Esophagus squamous epithelium (tissue), 5 donors: ENCODE data around the gene HES4. TPM values are rescaled to one million over a fixed set of nuclear protein-coding genes. Genes with fewer than 3 reads are reported as not detected.

ENCODE experiments used
- DNase-seq: peaks from one replicate; lab custom pipeline; 2025; lab: John Stamatoyannopoulos, UW
- H3K27ac ChIP-seq, 4 donors: fragments of 200-600 bp; sonication (generic); one replicate each; pipeline ENCODE4 v1.5.1; 2016 to 2019; ENCODE audit warnings: mild to moderate bottlenecking in 1 of 4
- H3K27me3 ChIP-seq, 4 donors: fragments of 200-600 bp; sonication (generic); 1 replicate in 3 of 4; 2 replicates in 1 of 4; pipeline versions ENCODE4 v1.5.1 to v1.6.0; 2017 to 2021; ENCODE audit warnings: antibody characterized with exemption in 1 of 4
- H3K36me3 ChIP-seq, 3 donors: fragments of 200-600 bp; sonication (generic); one replicate each; pipeline ENCODE4 v1.5.1; 2016 to 2019
- H3K4me1 ChIP-seq, 3 donors: fragments of 200-600 bp; sonication (generic); one replicate each; pipeline ENCODE4 v1.5.1; 2017 to 2019
- H3K4me3 ChIP-seq, 4 donors: fragments of 200-600 bp; sonication (generic); 1 replicate in 3 of 4; 2 replicates in 1 of 4; pipeline ENCODE4 v1.5.1; 2016 to 2019; ENCODE audit warnings: mild to moderate bottlenecking in 2 of 4, moderate library complexity in 1 of 4
- H3K9me3 ChIP-seq, 3 donors: fragments of 200-600 bp; sonication (generic); one replicate each; pipeline ENCODE4 v1.5.1; 2016 to 2019
- CTCF ChIP-seq, 6 experiments: fragments of 450-650 bp in 4 of 6; fragments of 200-600 bp in 2 of 6; sonication (generic) in 2 of 6; IDR thresholded peaks; one replicate each; pipeline ENCODE4 v1.5.1; 2016 to 2019; ENCODE audit warnings: antibody characterized with exemption in 6 of 6, mild to moderate bottlenecking in 4 of 6, moderate library complexity in 4 of 6
- POLR2A ChIP-seq, 4 donors: fragments of 450-650 bp; IDR thresholded peaks; one replicate each; pipeline ENCODE4 v1.6.1; 2017; ENCODE audit warnings: antibody characterized with exemption in 4 of 4, mild to moderate bottlenecking in 4 of 4, moderate library complexity in 3 of 4
- WGBS, 2 donors: methylation state at CpG; one replicate each; pipeline ENCODE4 v1.1.5; 2018; 5-methylcytosine and 5-hydroxymethylcytosine counted together
- intact Hi-C: fragments of 100-400 bp; cut with DNase I; formaldehyde crosslinking; loops from one replicate; pipeline ENCODE4 v1.15.0; 2022
- total RNA-seq, 4 donors: library from RNA; depleted of rRNA; stranded (reverse); fragments of >200 nt; gene quantifications; one replicate each; pipeline ENCODE4 v1.1.0, GENCODE V29; 2016
- donor health status: DM: yes; HTN: yes; CAD: no.

Gene HES4
- total RNA-seq, 4 donors from 2014 or later, result 15.1 to 16.2 (median 15.3) TPM

- WGBS, 2 donors, result 0% methylated on average over 1 of the region's 31 CpGs; no CpG with 5 or more reads in 1 of the 2 donors
- peaks cover 0 to 6% (median 0%) of the 10 kb centered on the region in 3 donors for H3K36me3 ChIP-seq
- DNase-seq, result no peak
- H3K9me3 ChIP-seq, result no peaks in the 10 kb centered on the region
- intact Hi-C loops, result no loop called here
- H3K4me3 ChIP-seq, result peak overlapping the region; percentile 8 to 57 (median 24)
- H3K27ac ChIP-seq, result peak overlapping the region; percentile 65 to 79 (median 72)
- peaks cover 32 to 70% (median 47%) of the 10 kb centered on the region in 3 donors for H3K4me1 ChIP-seq
- peaks cover 0 to 11% (median 0%) of the 10 kb centered on the region in 4 donors for H3K27me3 ChIP-seq
- no peak for TF ChIP-seq CTCF (IDR thresholded peaks at IDR 0.05)
- peak in 1 of 4 donors; percentile 35 for TF ChIP-seq POLR2A (IDR thresholded peaks at IDR 0.05)
Measured at GRCh38 chr1:1024771-1025699, 25.1 kb upstream of the HES4 start.

GRCh38 chr1:1024149-1024770, 24.4 kb upstream of the HES4 start:
- Histone ChIP-seq H3K27me3 (peaks cover 0 to 11% (median 0%) of the 10 kb centered on the region in 4 donors), H3K4me3 (peak overlapping the region in 3 of 4 donors; percentile 8 to 57 (median 35)), H3K27ac (peak overlapping the region; percentile 65 to 79 (median 72)), H3K9me3 (no peaks in the 10 kb centered on the region), H3K4me1 (peaks cover 32 to 70% (median 47%) of the 10 kb centered on the region in 3 donors), H3K36me3 (peaks cover 0 to 6% (median 0%) of the 10 kb centered on the region in 3 donors)
- DNase-seq, result no peak
- intact Hi-C loops, result no loop called here
- 41 to 61% methylated on average over 7 of the region's 9 CpGs for WGBS, 2 donors
- TF ChIP-seq POLR2A (IDR thresholded peaks at IDR 0.05) (no peak), CTCF (IDR thresholded peaks at IDR 0.05) (no peak)

- Histone ChIP-seq H3K27me3 (peaks cover 0 to 11% (median 0%) of the 10 kb centered on the region in 4 donors), H3K4me3 (no peak overlapping the region), H3K9me3 (no peaks in the 10 kb centered on the region), H3K27ac (no peak overlapping the region), H3K4me1 (peaks cover 36 to 75% (median 47%) of the 10 kb centered on the region in 3 donors), H3K36me3 (peaks cover 0 to 6% (median 0%) of the 10 kb centered on the region in 3 donors)
- no peak for TF ChIP-seq CTCF (IDR thresholded peaks at IDR 0.05)
- TF ChIP-seq POLR2A (IDR thresholded peaks at IDR 0.05), result no peak
- WGBS, 2 donors, result 52 to 60% methylated on average over 8 to 10 of the region's 13 CpGs
- intact Hi-C loops, result no loop called here
- DNase-seq, result no peak
Measured at GRCh38 chr1:1023700-1024099, 23.8 kb upstream of the HES4 start.

GRCh38 chr1:1022302-1023009, 22.6 kb upstream of the HES4 start:
- no peak for TF ChIP-seq POLR2A (IDR thresholded peaks at IDR 0.05)
- TF ChIP-seq CTCF (IDR thresholded peaks at IDR 0.05), result no peak
- peaks cover 0 to 3% (median 0%) of the 10 kb centered on the region in 3 donors for H3K36me3 ChIP-seq
- H3K27ac ChIP-seq, result no peak overlapping the region
- DNase-seq, result no peak
- peaks cover 0 to 11% (median 0%) of the 10 kb centered on the region in 4 donors for H3K27me3 ChIP-seq
- no peak overlapping the region for H3K4me3 ChIP-seq
- H3K9me3 ChIP-seq, result no peaks in the 10 kb centered on the region
- H3K4me1 ChIP-seq, result peaks cover 36 to 76% (median 47%) of the 10 kb centered on the region in 3 donors
- intact Hi-C loops, result no loop called here
- WGBS, 2 donors, result 0 to 67% methylated on average over 1 to 3 of the region's 27 CpGs
